Measurements from ENCODE around the gene AGFG2. TPM values are rescaled to one million over a fixed set of nuclear protein-coding genes. Genes with fewer than 3 reads are reported as not detected.

The AGFG2 gene
- total RNA-seq, 1 experiment from 2014 or later = 11.2 TPM

- H3K4me1 ChIP-seq (ENCODE audit: insufficient read depth, low read length) = peaks cover 4% of the 10 kb centered on the region; the same call in 1 of the 2 replicates
Observed at GRCh38 chr7:100598425-100598824, 59.4 kb downstream of the AGFG2 start.

More at GRCh38 chr7:100598425-100598824, 59.4 kb downstream of the AGFG2 start:
- Histone ChIP-seq H4K8ac (replicated peaks; ENCODE audit: insufficient read length, low read depth, low read length) (no peak overlapping the region), H3K23ac (ENCODE audit: insufficient read length, low read depth, low read length) (no peak overlapping the region), H3K27ac (ENCODE audit: insufficient read length, low read depth, low read length) (no peak overlapping the region), H2AK5ac (ENCODE audit: insufficient read length, low read length) (no peak overlapping the region), H3T11ph (ENCODE audit: low read length) (no peak overlapping the region), H3K56ac (ENCODE audit: insufficient read length, low read depth, low read length) (no peak overlapping the region), H2BK120ac (ENCODE audit: low read depth, low read length, poor library complexity, severe bottlenecking) (no peak overlapping the region), H3K18ac (ENCODE audit: insufficient read length, low read depth, low read length) (no peak overlapping the region), H3K9me3 (ENCODE audit: control insufficient read depth, low read depth, low read length) (no peaks in the 10 kb centered on the region), H4K20me1 (ENCODE audit: control insufficient read depth, insufficient read depth, insufficient read length) (no peaks in the 10 kb centered on the region), H3K27me3 (ENCODE audit: insufficient read depth, low read length) (no peaks in the 10 kb centered on the region), H2BK20ac (ENCODE audit: low read depth, low read length, poor library complexity, severe bottlenecking) (no peak overlapping the region), H3K23me2 (ENCODE audit: insufficient read length, low read depth, low read length, poor library complexity, severe bottlenecking) (peaks cover 16% of the 10 kb centered on the region), H2AFZ (ENCODE audit: low read length) (no peak overlapping the region), H4K91ac (ENCODE audit: insufficient read length, low read depth, low read length) (no peak overlapping the region), H3K79me2 (ENCODE audit: insufficient read depth, low read length) (no peaks in the 10 kb centered on the region), H3K4ac (ENCODE audit: low read depth, low read length) (no peak overlapping the region), H3K79me1 (ENCODE audit: insufficient read depth, low read depth, low read length, poor library complexity, severe bottlenecking) (no peaks in the 10 kb centered on the region), H2BK12ac (ENCODE audit: insufficient read length, low read depth, low read length) (no peak overlapping the region), H4K5ac (ENCODE audit: insufficient read length, low read depth, low read length) (no peak overlapping the region), H2BK15ac (ENCODE audit: low read depth, low read length) (no peak overlapping the region), H3K14ac (ENCODE audit: insufficient read depth, low read length) (no peak overlapping the region), H3K9ac (ENCODE audit: extremely low read depth, insufficient read length, low read length) (no peak overlapping the region), H2BK5ac (ENCODE audit: insufficient read length, low read length) (no peak overlapping the region), H3K4me2 (ENCODE audit: insufficient read depth, insufficient read length, low read length) (no peak overlapping the region)
- no peak overlapping the region for H3K4me3 Mint-ChIP-seq
- H3K4me1 Mint-ChIP-seq = peaks cover 19 to 27% of the 10 kb centered on the region in 2 experiments
- H3K36me3 Mint-ChIP-seq (ENCODE audit: insufficient read depth in 1 of 3, low read depth in 3 of 3) = peaks cover 5 to 44% (median 9%) of the 10 kb centered on the region in 3 experiments; a peak in 5 of 7 replicates
- TF ChIP-seq CTCF (conservative IDR thresholded peaks at IDR 0.05) = no peak
- DNase-seq = no peak
- WGBS (ENCODE audit: extremely low coverage, insufficient read length, low lambda C conversion rate) = no CpG with 5 or more reads among the region's 4 CpGs
- H3K9me3 Mint-ChIP-seq = no peaks in the 10 kb centered on the region
- peaks cover 10% of the 10 kb centered on the region for H3K27me3 Mint-ChIP-seq (ENCODE audit: low read depth)
- no peak overlapping the region for H3K27ac Mint-ChIP-seq
